ENCODE results near the gene TGFBR3L. TPM values are rescaled to one million over a fixed set of nuclear protein-coding genes. Genes with fewer than 3 reads are reported as not detected.

The TGFBR3L gene
- total RNA-seq, 1 donor from 2014 or later = 1.8 TPM

DNA sequence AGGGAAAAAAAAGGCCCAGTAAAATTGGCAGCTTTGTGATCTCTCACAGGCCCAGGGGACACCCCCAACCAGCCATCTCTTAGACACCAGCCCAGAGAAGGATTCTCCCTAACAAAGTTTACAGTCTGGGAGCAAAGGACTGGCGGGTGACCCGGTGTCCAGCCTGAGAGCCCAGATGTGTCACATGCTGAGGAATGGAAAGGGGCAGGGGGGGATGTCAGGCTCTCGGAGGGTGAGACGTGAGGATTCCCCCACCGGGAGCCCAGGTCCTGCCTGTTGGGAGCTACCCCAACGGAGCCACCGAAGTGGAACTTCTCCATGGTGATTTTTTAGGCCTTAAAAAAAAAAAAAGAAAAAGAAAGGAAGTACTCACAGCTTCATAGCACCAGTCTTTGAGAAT is 16.1 kb downstream of the TGFBR3L start:
- no peak overlapping the region for H3K4me2 ChIP-seq
- no peaks in the 10 kb centered on the region for H3K36me3 ChIP-seq
- peaks cover 7% of the 10 kb centered on the region for H3K36me3 Mint-ChIP-seq
- H3K4me3 ChIP-seq = no peak overlapping the region
- no peaks in the 10 kb centered on the region for H3K9me3 Mint-ChIP-seq
- peaks cover 15% of the 10 kb centered on the region for H3K4me1 Mint-ChIP-seq
- H3K4me3 Mint-ChIP-seq = no peak overlapping the region
- TF ChIP-seq EZH2 (IDR thresholded peaks at IDR 0.05) (no peak), EZH2phosphoT487 (IDR thresholded peaks at IDR 0.05) (no peak)
- TF ChIP-seq, protein P1, sequence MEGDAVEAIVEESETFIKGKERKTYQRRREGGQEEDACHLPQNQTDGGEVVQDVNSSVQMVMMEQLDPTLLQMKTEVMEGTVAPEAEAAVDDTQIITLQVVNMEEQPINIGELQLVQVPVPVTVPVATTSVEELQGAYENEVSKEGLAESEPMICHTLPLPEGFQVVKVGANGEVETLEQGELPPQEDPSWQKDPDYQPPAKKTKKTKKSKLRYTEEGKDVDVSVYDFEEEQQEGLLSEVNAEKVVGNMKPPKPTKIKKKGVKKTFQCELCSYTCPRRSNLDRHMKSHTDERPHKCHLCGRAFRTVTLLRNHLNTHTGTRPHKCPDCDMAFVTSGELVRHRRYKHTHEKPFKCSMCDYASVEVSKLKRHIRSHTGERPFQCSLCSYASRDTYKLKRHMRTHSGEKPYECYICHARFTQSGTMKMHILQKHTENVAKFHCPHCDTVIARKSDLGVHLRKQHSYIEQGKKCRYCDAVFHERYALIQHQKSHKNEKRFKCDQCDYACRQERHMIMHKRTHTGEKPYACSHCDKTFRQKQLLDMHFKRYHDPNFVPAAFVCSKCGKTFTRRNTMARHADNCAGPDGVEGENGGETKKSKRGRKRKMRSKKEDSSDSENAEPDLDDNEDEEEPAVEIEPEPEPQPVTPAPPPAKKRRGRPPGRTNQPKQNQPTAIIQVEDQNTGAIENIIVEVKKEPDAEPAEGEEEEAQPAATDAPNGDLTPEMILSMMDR (IDR thresholded peaks at IDR 0.05) = no peak
- no peaks in the 10 kb centered on the region for H3K27me3 ChIP-seq
- H3K4me1 ChIP-seq = no peaks in the 10 kb centered on the region
- H4K20me1 ChIP-seq (ENCODE audit: low read depth) = peaks cover 23% of the 10 kb centered on the region
- H3K27ac Mint-ChIP-seq = no peak overlapping the region
- H3F3A ChIP-seq (ENCODE audit: low read depth) = peaks cover 24% of the 10 kb centered on the region
- H3K27ac ChIP-seq = no peak overlapping the region
- H3K79me2 ChIP-seq (ENCODE audit: low read depth) = no peaks in the 10 kb centered on the region
- H3K9ac ChIP-seq = no peak overlapping the region
- peaks cover 6% of the 10 kb centered on the region for H3K27me3 Mint-ChIP-seq (ENCODE audit: insufficient read depth, low read depth)
- no peak overlapping the region for H2AFZ ChIP-seq (replicated peaks)
- DNase-seq (ENCODE audit: low spot score) = no peak
- no peaks in the 10 kb centered on the region for H3K9me3 ChIP-seq (ENCODE audit: low read depth)

DNA sequence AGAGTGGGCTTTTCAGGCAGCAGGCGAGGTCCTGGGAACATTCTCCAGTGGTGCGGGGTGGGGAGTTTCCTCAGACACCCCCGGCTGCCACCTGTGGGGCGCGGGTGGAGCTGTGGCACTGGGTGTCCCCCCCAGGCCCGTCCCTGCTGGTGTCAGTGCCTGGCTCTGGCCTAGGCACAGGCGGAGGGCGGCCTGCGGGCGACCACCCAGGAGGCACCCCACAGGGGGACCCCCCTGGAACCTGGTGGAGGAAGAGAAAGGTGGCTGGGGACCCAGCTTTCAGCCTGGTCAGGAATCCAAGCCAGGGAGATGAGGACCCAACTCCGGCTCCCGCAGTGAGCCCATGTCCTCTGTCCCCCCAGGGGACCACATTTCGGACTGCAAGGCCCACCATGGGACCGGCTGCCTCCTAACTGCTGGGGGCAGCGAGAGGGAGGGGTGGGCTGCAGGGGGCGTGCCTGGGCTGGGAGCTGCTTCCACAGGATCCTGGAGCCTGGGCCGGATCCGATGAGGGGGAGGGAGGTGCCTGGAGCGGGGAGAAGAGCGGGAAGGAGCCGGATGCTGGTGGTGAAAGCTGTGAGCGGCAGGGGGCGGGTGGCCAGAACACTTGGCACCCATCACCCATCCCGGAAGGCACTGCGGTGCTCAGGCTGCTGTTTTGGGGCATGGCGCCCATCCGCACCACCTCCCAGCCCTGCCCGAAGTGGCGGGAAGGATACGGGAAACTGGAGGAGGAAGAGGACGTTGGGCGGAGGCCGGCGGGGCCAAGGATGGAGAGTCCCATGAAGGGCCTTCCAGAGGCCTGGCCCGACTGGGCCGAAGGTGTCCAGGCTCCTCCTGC is 16.8 kb downstream of the TGFBR3L start:
- H3K9me3 Mint-ChIP-seq = no peaks in the 10 kb centered on the region
- peaks cover 23% of the 10 kb centered on the region for H3F3A ChIP-seq (ENCODE audit: low read depth)
- no peaks in the 10 kb centered on the region for H3K4me1 ChIP-seq
- no peaks in the 10 kb centered on the region for H3K36me3 ChIP-seq
- H2AFZ ChIP-seq (replicated peaks) = no peak overlapping the region
- no peaks in the 10 kb centered on the region for H3K79me2 ChIP-seq (ENCODE audit: low read depth)
- no peak overlapping the region for H3K27ac Mint-ChIP-seq
- no peak overlapping the region for H3K4me2 ChIP-seq
- H3K4me3 Mint-ChIP-seq = no peak overlapping the region
- H3K4me3 ChIP-seq = no peak overlapping the region
- no peaks in the 10 kb centered on the region for H3K9me3 ChIP-seq (ENCODE audit: low read depth)
- no peak for DNase-seq (ENCODE audit: low spot score)
- H3K27me3 ChIP-seq = no peaks in the 10 kb centered on the region
- peaks cover 6% of the 10 kb centered on the region for H3K36me3 Mint-ChIP-seq
- H3K27ac ChIP-seq = no peak overlapping the region
- TF ChIP-seq EZH2 (IDR thresholded peaks at IDR 0.05) (no peak), EZH2phosphoT487 (IDR thresholded peaks at IDR 0.05) (no peak)
- TF ChIP-seq, protein P1 (IDR thresholded peaks at IDR 0.05) = no peak
- H4K20me1 ChIP-seq (ENCODE audit: low read depth) = peaks cover 19% of the 10 kb centered on the region
- peaks cover 12% of the 10 kb centered on the region for H3K4me1 Mint-ChIP-seq
- peaks cover 4% of the 10 kb centered on the region for H3K27me3 Mint-ChIP-seq (ENCODE audit: insufficient read depth, low read depth)
- no peak overlapping the region for H3K9ac ChIP-seq

DNA sequence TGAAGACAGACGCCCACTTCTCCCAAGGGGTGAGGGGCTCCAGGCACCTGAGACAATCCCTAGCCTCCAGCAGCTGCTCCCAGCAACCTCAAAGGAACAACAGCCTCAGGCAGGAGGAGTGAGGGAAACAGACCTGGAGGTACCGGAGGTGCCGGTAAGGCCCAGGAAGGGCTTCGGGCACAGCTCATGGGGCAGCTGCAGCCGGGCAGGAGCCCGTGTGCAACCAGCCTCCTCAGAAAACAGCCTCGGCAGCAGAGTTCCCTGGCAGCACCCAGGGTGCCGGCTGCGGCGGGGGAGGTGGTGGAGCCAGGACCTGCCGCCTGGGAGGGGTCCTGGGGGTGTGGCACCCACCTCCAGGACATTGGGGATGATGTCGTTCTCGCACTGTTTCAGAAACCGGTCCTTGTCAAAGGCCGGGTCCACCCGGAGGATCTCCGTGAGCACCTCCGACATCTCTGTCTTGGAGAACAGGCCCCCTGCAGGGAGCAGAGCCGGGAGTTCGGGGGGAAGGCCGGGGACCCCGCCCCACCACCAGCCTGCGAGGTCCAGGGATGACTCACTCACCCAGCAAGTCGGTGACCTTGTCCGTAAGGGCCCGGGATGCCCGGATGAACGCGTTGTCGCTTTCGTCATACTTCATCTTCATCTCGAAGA is 17.8 kb downstream of the TGFBR3L start:
- Histone ChIP-seq H3K36me3 (no peaks in the 10 kb centered on the region), H3K4me2 (no peak overlapping the region), H4K20me1 (ENCODE audit: low read depth) (peaks cover 10% of the 10 kb centered on the region), H3F3A (ENCODE audit: low read depth) (peaks cover 14% of the 10 kb centered on the region), H3K79me2 (ENCODE audit: low read depth) (no peaks in the 10 kb centered on the region), H3K27ac (no peak overlapping the region), H3K4me3 (no peak overlapping the region), H3K9me3 (ENCODE audit: low read depth) (no peaks in the 10 kb centered on the region), H3K4me1 (no peaks in the 10 kb centered on the region), H3K27me3 (no peaks in the 10 kb centered on the region), H3K9ac (no peak overlapping the region), H2AFZ (replicated peaks) (no peak overlapping the region)
- TF ChIP-seq EZH2 (IDR thresholded peaks at IDR 0.05) (no peak), EZH2phosphoT487 (IDR thresholded peaks at IDR 0.05) (no peak)
- TF ChIP-seq, protein P1 (IDR thresholded peaks at IDR 0.05) = no peak
- Mint-ChIP-seq H3K4me1 (peaks cover 10% of the 10 kb centered on the region), H3K9me3 (no peaks in the 10 kb centered on the region), H3K36me3 (peaks cover 4% of the 10 kb centered on the region), H3K27ac (no peak overlapping the region), H3K27me3 (ENCODE audit: insufficient read depth, low read depth) (peaks cover 2% of the 10 kb centered on the region), H3K4me3 (no peak overlapping the region)
- DNase-seq (ENCODE audit: low spot score) = no peak

All from neural progenitor cell (in vitro differentiated cells).